ENCODE measurements around the gene MEG3.
"Not testable (repeated sequence)": the region's sequence is repeated elsewhere in the genome, so short reads cannot be mapped to it uniquely, and the experiment has no call there.

Gene MEG3

GRCh38 chr14:100816286-100816949, 9.5 kb upstream of the MEG3 start:
- DNase-seq = no peak

GRCh38 chr14:100816950-100817901, 8.7 kb upstream of the MEG3 start:
- DNase-seq = no peak

DNA sequence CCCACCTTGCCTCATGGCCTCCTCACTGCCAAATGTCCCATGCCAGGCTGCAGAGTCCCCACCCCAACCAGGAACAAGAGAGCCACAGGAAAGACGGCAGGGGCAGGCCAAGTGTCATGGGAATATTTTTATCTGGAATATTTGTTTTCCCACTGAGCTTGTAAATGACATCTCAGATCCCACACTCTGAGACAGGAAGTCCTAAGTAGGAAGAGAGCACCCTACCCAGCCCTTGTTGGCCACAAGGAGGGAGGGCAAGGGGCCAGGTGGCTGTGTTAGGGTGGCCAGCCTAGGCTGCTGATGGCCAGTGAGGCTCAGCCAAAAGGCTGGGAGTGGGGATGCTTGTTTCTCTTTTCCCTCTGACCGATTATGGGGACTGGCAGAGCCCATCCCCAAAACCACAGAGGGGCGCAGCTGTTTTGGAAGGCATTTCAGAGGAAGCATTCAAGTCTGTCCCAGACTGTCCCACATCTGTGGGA, 7.7 kb upstream of the MEG3 start:
- DNase-seq = no peak

DNA sequence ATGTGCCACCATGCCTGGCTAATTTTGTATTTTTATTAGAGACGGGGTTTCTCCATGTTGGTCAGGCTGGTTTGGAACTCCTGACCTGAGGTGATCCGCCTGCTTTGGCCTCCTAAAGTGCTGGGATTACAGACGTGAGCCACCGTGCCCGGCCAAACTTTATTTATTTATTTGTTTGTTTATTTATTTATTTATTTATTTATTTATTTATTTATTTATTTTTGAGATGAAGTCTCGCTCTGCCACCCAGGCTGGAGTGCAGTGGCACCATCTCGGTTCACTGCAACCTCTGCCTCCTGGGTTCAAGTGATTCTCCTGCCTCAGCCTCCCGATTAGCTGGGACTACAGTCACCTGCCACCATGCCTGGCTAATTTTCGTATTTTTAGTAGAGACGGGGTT, 7.0 kb upstream of the MEG3 start:
- DNase-seq = not testable (repeated sequence)

DNA sequence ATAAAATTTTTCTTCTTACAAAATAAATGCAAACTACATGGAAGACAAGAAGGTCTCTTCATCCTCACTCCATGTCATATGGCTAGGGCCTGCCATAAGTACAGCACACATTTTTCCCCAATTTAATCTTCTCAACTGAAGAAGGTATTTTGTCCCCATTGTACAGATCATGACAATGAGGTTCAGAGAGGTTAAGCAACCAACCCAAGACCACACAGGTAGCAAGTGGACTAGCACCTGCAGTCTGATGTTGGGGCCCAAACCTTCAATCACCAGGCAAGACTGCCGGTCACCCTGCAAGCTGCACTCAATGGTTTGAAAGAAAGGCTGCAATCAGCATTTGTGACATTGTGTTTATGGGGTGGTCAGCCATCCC, 6.5 kb upstream of the MEG3 start:
- no peak for DNase-seq

DNA sequence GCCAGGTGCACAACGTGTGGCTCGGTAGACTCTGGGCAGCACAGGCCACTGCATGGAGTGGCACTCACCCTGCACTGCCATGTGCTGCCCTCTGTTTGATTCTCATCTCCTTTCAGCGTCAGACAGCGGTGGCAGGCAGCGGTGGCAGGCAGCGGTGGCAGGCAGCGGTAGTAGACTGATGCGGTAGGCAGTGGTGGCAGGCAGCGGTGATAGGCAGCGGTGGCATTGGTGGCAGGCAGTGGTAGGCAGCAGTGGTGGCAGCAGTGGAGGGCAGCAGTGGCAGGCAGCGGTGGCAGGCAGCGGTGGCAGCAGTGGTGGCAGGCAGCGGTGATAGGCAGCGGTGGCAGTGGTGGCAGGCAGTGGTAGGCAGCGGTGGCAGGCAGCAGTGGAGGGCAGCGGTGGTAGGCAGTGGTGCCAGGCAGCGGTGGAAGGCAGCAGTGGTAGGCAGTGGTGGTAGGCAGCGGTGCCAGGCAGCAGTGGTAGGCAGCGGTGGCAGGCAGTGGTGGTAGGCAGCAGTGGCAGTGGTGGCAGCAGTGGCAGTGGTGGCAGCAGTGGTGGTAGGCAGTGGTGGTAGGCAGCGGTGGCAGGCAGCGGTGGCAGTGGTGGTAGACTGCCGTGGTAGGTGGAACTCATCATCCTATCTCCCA, 6.0 kb upstream of the MEG3 start:
- no peak for DNase-seq

GRCh38 chr14:100820957-100821356, 5.0 kb upstream of the MEG3 start:
- no peak for DNase-seq

GRCh38 chr14:100822013-100822412, 3.9 kb upstream of the MEG3 start:
- DNase-seq = no peak

- no peak for DNase-seq
Measured at GRCh38 chr14:100822532-100823296, 3.2 kb upstream of the MEG3 start.

DNA sequence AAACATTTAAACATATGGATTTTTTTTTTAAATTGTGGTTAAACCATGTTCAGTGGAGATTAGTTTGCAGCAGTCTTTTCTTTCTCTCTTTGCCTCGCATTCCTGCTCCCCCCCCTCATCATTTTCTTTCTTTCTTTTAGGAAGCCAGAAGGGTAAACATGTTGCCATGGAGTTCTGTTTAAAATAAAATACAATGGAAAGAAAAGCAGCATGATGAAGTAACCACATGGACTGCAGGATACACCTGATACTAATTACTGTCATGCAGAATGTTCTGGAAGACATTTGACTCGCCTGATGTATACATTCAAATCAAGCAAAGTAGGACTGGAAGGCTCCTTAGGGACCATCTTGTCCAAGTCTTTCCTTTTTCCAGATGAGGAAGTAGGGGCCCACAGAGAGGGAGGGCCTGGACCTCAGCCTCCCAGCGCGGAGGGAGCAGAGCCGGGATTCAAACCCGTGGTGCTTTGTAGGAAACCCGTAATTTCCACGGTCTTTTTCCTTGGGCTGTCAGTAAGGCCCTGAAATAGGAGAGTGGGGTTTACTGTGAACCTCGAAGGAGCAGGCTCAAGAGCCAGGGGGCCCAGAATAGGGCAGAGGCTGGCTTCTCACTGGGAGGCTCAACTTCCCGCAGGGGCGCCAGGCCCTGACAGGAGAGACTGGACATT, 2.4 kb upstream of the MEG3 start:
- DNase-seq = no peak

- DNase-seq = no peak
Measured at GRCh38 chr14:100824091-100824551, 1.8 kb upstream of the MEG3 start.

GRCh38 chr14:100824901-100825712, 811 bp upstream of the MEG3 start:
- no peak for DNase-seq

- DNase-seq = no peak
Measured at GRCh38 chr14:100826391-100827100, 628 bp downstream of the MEG3 start.

- no peak for DNase-seq
Measured at GRCh38 chr14:100827101-100828021, 1.4 kb downstream of the MEG3 start.

- no peak for DNase-seq
Measured at GRCh38 chr14:100828031-100828769, 2.3 kb downstream of the MEG3 start.

GRCh38 chr14:100830681-100831080, 4.8 kb downstream of the MEG3 start:
- no peak for DNase-seq

- no peak for DNase-seq
Measured at GRCh38 chr14:100832311-100832960, 6.5 kb downstream of the MEG3 start.
